Measurements from ENCODE around the gene CNTN5. TPM values are rescaled to one million over a fixed set of nuclear protein-coding genes. Genes with fewer than 3 reads are reported as not detected.

The CNTN5 gene
- polyA plus RNA-seq, 1 donor (not counting 4 experiments of a cell fraction or from before 2014, with no cell fraction given): not detected

DNA sequence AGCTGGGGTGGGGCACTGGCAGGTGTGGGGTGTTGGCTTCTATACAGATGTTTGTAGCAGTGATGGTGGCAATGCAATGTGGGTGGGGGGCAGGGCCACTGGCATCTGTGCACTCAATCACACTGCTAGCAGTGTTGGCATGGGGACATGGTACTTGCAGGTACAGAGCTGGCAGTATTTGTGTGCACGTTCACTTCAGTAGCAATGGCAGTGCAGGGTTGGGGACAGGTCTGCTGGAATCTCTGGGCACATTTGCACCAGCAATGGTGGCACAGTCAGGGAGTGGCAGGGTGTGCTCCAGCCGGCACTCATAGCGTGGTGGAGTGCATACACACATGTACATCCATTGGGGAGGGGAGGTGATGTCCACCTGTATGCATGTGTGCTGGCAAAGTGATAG lies 775.2 kb downstream of the CNTN5 start:
- no peak overlapping the region for H3K27ac ChIP-seq (ENCODE audit: control insufficient read depth, insufficient read depth, low read length)
- H3K4me1 ChIP-seq (ENCODE audit: control insufficient read depth, extremely low read depth, insufficient read depth, low read length): no peaks in the 10 kb centered on the region
- H3K4me3 ChIP-seq (ENCODE audit: control insufficient read depth in 2 of 3, extremely low read depth in 1 of 3, insufficient read depth in 2 of 3, low read depth in 1 of 3, low read length in 3 of 3): no peak overlapping the region
- no peak overlapping the region for H3K9ac ChIP-seq (ENCODE audit: control insufficient read depth, extremely low read depth, insufficient read depth, low read length)
- H3K27me3 ChIP-seq (ENCODE audit: control insufficient read depth, extremely low read depth, insufficient read depth, low read length): no peaks in the 10 kb centered on the region
- dilution Hi-C loops (cut with MboI; ENCODE audit: extremely low pct_ligation_motif_present, low sequenced_read_pairs): no loop called here
- H3K9me3 ChIP-seq (ENCODE audit: control insufficient read depth, low read depth, low read length): peaks cover 2% of the 10 kb centered on the region
- H3K9me1 ChIP-seq (ENCODE audit: control insufficient read depth, extremely low read depth, insufficient read depth, low read length): no peaks in the 10 kb centered on the region
- no peaks in the 10 kb centered on the region for H4K20me1 ChIP-seq (ENCODE audit: control insufficient read depth, extremely low read depth, insufficient read depth, low read length)
- H3K4me2 ChIP-seq (ENCODE audit: control insufficient read depth, extremely low read depth, insufficient read depth, low read depth, low read length): no peak overlapping the region
- FAIRE-seq (no peak), DNase-seq (ENCODE audit: low read depth, low spot score) (no peak)
- no peaks in the 10 kb centered on the region for H3K36me3 ChIP-seq (ENCODE audit: control insufficient read depth in 2 of 2, extremely low read depth in 1 of 2, insufficient read depth in 2 of 2, low read length in 2 of 2)
- TF ChIP-seq EZH2 (IDR thresholded peaks at IDR 0.05; ENCODE audit: low read length): no peak
- TF ChIP-seq, protein P1, sequence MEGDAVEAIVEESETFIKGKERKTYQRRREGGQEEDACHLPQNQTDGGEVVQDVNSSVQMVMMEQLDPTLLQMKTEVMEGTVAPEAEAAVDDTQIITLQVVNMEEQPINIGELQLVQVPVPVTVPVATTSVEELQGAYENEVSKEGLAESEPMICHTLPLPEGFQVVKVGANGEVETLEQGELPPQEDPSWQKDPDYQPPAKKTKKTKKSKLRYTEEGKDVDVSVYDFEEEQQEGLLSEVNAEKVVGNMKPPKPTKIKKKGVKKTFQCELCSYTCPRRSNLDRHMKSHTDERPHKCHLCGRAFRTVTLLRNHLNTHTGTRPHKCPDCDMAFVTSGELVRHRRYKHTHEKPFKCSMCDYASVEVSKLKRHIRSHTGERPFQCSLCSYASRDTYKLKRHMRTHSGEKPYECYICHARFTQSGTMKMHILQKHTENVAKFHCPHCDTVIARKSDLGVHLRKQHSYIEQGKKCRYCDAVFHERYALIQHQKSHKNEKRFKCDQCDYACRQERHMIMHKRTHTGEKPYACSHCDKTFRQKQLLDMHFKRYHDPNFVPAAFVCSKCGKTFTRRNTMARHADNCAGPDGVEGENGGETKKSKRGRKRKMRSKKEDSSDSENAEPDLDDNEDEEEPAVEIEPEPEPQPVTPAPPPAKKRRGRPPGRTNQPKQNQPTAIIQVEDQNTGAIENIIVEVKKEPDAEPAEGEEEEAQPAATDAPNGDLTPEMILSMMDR (optimal IDR thresholded peaks at IDR 0.05 in 1 of 3, IDR thresholded peaks at IDR 0.05 in 1 of 3, conservative IDR thresholded peaks at IDR 0.05 in 1 of 3; ENCODE audit: extremely low read depth in 1 of 3, insufficient read depth in 2 of 3, low read length in 3 of 3): no peak
- H2AFZ ChIP-seq (ENCODE audit: control insufficient read depth, low read length): no peak overlapping the region
- no peaks in the 10 kb centered on the region for H3K79me2 ChIP-seq (ENCODE audit: control insufficient read depth, insufficient read depth, low read length)

DNA sequence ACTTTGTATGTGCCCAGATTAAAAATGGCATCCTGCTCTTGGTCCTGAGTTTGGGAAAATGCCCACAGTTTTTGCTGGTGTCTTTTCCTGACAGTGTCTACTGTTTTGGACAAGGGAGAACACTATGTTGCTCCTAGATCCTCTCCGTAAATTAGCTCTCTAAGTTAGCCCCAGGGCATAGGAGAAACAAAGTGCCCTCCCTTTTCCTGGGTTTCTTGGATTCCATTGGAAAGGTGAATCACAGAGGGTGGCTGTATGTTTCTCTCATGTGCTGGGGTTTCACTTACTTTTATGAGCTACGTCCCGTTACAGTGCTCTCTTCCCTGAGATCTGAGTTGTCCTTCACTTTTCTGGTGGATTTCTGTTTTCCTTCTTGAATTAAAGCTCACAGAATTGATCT lies 782.8 kb downstream of the CNTN5 start:
- no peak overlapping the region for H3K4me3 ChIP-seq (ENCODE audit: control insufficient read depth in 2 of 3, extremely low read depth in 1 of 3, insufficient read depth in 2 of 3, low read depth in 1 of 3, low read length in 3 of 3)
- no peak overlapping the region for H3K4me2 ChIP-seq (ENCODE audit: control insufficient read depth, extremely low read depth, insufficient read depth, low read depth, low read length)
- no peaks in the 10 kb centered on the region for H3K9me3 ChIP-seq (ENCODE audit: control insufficient read depth, low read depth, low read length)
- H4K20me1 ChIP-seq (ENCODE audit: control insufficient read depth, extremely low read depth, insufficient read depth, low read length): no peaks in the 10 kb centered on the region
- H3K9me1 ChIP-seq (ENCODE audit: control insufficient read depth, extremely low read depth, insufficient read depth, low read length): no peaks in the 10 kb centered on the region
- dilution Hi-C loops (cut with MboI; ENCODE audit: extremely low pct_ligation_motif_present, low sequenced_read_pairs): no loop called here
- no peak for TF ChIP-seq EZH2 (IDR thresholded peaks at IDR 0.05; ENCODE audit: low read length)
- TF ChIP-seq, protein P1 (optimal IDR thresholded peaks at IDR 0.05 in 1 of 3, IDR thresholded peaks at IDR 0.05 in 1 of 3, conservative IDR thresholded peaks at IDR 0.05 in 1 of 3; ENCODE audit: extremely low read depth in 1 of 3, insufficient read depth in 2 of 3, low read length in 3 of 3): no peak
- H3K27me3 ChIP-seq (ENCODE audit: control insufficient read depth, extremely low read depth, insufficient read depth, low read length): no peaks in the 10 kb centered on the region
- no peak overlapping the region for H3K27ac ChIP-seq (ENCODE audit: control insufficient read depth, insufficient read depth, low read length)
- H3K9ac ChIP-seq (ENCODE audit: control insufficient read depth, extremely low read depth, insufficient read depth, low read length): no peak overlapping the region
- no peaks in the 10 kb centered on the region for H3K79me2 ChIP-seq (ENCODE audit: control insufficient read depth, insufficient read depth, low read length)
- H3K4me1 ChIP-seq (ENCODE audit: control insufficient read depth, extremely low read depth, insufficient read depth, low read length): no peaks in the 10 kb centered on the region
- FAIRE-seq (no peak), DNase-seq (ENCODE audit: low read depth, low spot score) (no peak)
- no peak overlapping the region for H2AFZ ChIP-seq (ENCODE audit: control insufficient read depth, low read length)
- no peaks in the 10 kb centered on the region for H3K36me3 ChIP-seq (ENCODE audit: control insufficient read depth in 2 of 2, extremely low read depth in 1 of 2, insufficient read depth in 2 of 2, low read length in 2 of 2)
